ENCODE data around the gene DLK2. TPM values are rescaled to one million over a fixed set of nuclear protein-coding genes. Genes with fewer than 3 reads are reported as not detected.

Gene DLK2
- total RNA-seq, 1 experiment from 2014 or later, result 1.6 TPM

DNA sequence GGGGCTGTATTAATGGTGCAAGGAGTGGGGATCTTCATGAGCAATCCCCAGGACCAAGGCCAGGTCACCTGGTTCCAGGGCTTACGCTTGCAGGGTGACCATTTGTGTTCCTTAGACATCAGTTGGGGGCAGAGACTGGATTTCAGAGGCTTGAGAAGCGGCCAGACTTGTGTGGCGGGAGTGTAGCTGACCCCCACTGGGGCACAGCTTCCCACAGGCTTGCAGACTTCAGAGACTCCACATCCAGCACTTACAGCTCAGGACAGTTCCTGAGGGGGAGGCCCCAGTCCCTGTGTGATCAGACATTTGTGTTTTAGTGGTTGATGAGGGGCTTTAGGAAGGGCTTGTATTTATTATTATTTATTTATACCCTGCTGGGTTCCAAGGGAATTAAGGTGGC is 37.3 kb upstream of the DLK2 start:
- no peaks in the 10 kb centered on the region for H3K27me3 ChIP-seq (ENCODE audit: insufficient read depth, low read length)
- 0 out of 2 replicates have a peak overlapping the region, but pooled peaks have one; percentile 14 for H3K9ac ChIP-seq (ENCODE audit: low read length)
- CTCF ChIA-PET, result interaction anchor here (0.7 to 2.0 kb wide), 4 partner anchors 9 to 36 kb away, joined by 3 to 6 read pairs (median 4); no protein-coding TSS in a partner anchor
- ATAC-seq, result no peak
- DNase-seq (ENCODE audit: low read depth, low spot score), result no peak
- no peaks in the 10 kb centered on the region for H3K9me3 ChIP-seq (ENCODE audit: control insufficient read depth in 1 of 2, insufficient read depth in 1 of 2, low read depth in 1 of 2, low read length in 2 of 2)
- RAD21 ChIA-PET (ENCODE audit: low non-redundant PET in 1 of 2, low total read pairs in 2 of 2, uncharacterized antibody in 2 of 2, unreplicated experiment in 2 of 2), result no interaction called here
- BruUV-seq (replicated peaks), result no TSS peak
- H3K36me3 ChIP-seq (ENCODE audit: control insufficient read depth in 1 of 2, insufficient read depth in 2 of 2, low read length in 2 of 2), result peaks cover 0 to 7% of the 10 kb centered on the region in 2 experiments; a peak in 1 of 4 replicates
- H3K4me1 ChIP-seq (ENCODE audit: control insufficient read depth in 1 of 2, insufficient read depth in 2 of 2, low read length in 2 of 2), result peaks cover 27 to 53% of the 10 kb centered on the region in 2 experiments
- no peaks in the 10 kb centered on the region for H4K20me1 ChIP-seq (ENCODE audit: insufficient read depth)
- intact Hi-C loops (cut with micrococcal nuclease), result no loop called here
- peak overlapping the region; percentile 45 for H3K4me2 ChIP-seq (ENCODE audit: low read length)
- H3K27ac ChIP-seq (ENCODE audit: low read depth, low read length), result no peak overlapping the region
- POLR2A ChIA-PET, result no interaction called here
- TF ChIP-seq CBX3 (IDR thresholded peaks at IDR 0.05; ENCODE audit: low read depth), result no peak
- no peak for TF ChIP-seq POLR2AphosphoS5 (IDR thresholded peaks at IDR 0.05; ENCODE audit: low read depth, low read length)
- H3K9me2 ChIP-seq (ENCODE audit: insufficient read depth), result no peaks in the 10 kb centered on the region
- no peak overlapping the region for H2AFZ ChIP-seq (ENCODE audit: low read depth, low read length, poor library complexity, severe bottlenecking)
- no peak overlapping the region for H3K4me3 ChIP-seq (replicated peaks in 1 of 2; ENCODE audit: low read depth in 1 of 2, low read length in 2 of 2)
- H3K79me2 ChIP-seq (ENCODE audit: insufficient read depth, low read length), result peaks cover 52% of the 10 kb centered on the region

DNA sequence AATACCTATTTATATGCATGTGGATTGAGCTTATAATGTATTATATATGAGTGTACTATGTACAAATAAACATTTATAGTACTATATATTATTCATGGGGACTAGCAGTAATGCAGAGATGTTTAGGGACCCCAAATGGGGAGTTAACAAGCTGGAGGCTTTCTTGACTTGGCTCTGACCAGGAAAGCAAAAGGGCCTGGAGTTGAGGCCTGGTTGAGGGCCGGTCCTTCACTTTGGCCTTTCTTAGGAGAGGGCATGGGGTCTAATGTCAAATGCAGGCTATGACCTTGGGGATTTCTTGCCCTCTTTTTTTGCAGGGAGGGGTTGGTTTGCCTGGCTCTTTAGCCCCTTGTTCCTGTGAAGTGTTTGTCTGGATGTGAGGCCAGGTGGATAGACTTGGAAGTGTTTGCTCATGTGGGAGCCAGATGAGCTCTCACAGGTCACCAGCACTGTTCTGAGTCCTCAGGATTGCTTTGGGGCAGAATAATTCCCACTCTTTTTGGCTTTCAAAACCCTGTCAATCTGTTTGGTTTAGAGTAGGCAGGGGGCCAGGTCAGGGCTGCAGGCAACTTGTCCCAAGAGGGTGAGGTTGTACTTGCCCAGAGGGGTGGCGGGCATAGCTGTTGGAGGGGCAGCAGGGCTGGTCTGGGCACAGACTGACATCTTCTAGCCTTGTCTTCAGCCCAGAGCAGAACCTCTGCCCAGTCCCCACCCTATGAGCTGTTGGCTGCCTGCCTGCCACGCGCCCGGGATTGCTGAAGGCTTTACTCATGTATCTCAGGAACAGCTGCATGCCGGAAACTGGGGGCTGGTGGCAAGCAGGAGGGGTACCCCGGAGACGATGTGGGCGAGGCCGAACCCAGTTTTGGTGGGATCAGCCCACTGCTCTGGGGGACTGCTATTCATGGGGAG is 36.7 kb upstream of the DLK2 start:
- 0 out of 2 replicates have a peak overlapping the region, but pooled peaks have one; percentile 14 for H3K9ac ChIP-seq (ENCODE audit: low read length)
- no peak for DNase-seq (ENCODE audit: low read depth, low spot score)

More for the DNA sequence above, 36.7 kb upstream of the DLK2 start:
- no peaks in the 10 kb centered on the region; a peak in 1 of 4 replicates for H3K36me3 ChIP-seq (ENCODE audit: control insufficient read depth in 1 of 2, insufficient read depth in 2 of 2, low read length in 2 of 2)
- peaks cover 25 to 50% of the 10 kb centered on the region in 2 experiments for H3K4me1 ChIP-seq (ENCODE audit: control insufficient read depth in 1 of 2, insufficient read depth in 2 of 2, low read length in 2 of 2)
- POLR2A ChIA-PET, result interaction anchor here (0.6 to 0.7 kb wide), 2 partner anchors 14 to 18 kb away, joined by 3 read pairs; partner anchors contain the start of gene LRRC73
- no peak for ATAC-seq
- BruUV-seq (replicated peaks), result no TSS peak
- intact Hi-C loops (cut with micrococcal nuclease), result no loop called here
- H2AFZ ChIP-seq (ENCODE audit: low read depth, low read length, poor library complexity, severe bottlenecking), result no peak overlapping the region
- no peak for TF ChIP-seq RAD21 (IDR thresholded peaks at IDR 0.05; ENCODE audit: low read depth)
- TF ChIP-seq CEBPB (IDR thresholded peaks at IDR 0.05; ENCODE audit: low read depth), result no peak
- TF ChIP-seq EZH2phosphoT487 (IDR thresholded peaks at IDR 0.05; ENCODE audit: borderline replicate concordance), result no peak
- no peak for TF ChIP-seq TCF7L2 (IDR thresholded peaks at IDR 0.05; ENCODE audit: borderline replicate concordance, extremely low read depth, insufficient read depth, insufficient read length)
- TF ChIP-seq, protein P1, sequence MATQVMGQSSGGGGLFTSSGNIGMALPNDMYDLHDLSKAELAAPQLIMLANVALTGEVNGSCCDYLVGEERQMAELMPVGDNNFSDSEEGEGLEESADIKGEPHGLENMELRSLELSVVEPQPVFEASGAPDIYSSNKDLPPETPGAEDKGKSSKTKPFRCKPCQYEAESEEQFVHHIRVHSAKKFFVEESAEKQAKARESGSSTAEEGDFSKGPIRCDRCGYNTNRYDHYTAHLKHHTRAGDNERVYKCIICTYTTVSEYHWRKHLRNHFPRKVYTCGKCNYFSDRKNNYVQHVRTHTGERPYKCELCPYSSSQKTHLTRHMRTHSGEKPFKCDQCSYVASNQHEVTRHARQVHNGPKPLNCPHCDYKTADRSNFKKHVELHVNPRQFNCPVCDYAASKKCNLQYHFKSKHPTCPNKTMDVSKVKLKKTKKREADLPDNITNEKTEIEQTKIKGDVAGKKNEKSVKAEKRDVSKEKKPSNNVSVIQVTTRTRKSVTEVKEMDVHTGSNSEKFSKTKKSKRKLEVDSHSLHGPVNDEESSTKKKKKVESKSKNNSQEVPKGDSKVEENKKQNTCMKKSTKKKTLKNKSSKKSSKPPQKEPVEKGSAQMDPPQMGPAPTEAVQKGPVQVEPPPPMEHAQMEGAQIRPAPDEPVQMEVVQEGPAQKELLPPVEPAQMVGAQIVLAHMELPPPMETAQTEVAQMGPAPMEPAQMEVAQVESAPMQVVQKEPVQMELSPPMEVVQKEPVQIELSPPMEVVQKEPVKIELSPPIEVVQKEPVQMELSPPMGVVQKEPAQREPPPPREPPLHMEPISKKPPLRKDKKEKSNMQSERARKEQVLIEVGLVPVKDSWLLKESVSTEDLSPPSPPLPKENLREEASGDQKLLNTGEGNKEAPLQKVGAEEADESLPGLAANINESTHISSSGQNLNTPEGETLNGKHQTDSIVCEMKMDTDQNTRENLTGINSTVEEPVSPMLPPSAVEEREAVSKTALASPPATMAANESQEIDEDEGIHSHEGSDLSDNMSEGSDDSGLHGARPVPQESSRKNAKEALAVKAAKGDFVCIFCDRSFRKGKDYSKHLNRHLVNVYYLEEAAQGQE (IDR thresholded peaks at IDR 0.05; ENCODE audit: low read depth), result no peak
- no peak for TF ChIP-seq YY1 (IDR thresholded peaks at IDR 0.05; ENCODE audit: extremely low read depth, insufficient replicate concordance, low read depth, low read length)
- RAD21 ChIA-PET (ENCODE audit: low non-redundant PET in 1 of 2, low total read pairs in 2 of 2, uncharacterized antibody in 2 of 2, unreplicated experiment in 2 of 2), result interaction anchor here in 1 of 2 experiments (0.5 kb wide), 1 partner anchor 529 kb away, joined by 6 read pairs; no protein-coding TSS in a partner anchor
- no peaks in the 10 kb centered on the region for H4K20me1 ChIP-seq (ENCODE audit: insufficient read depth)
- no peaks in the 10 kb centered on the region for H3K9me3 ChIP-seq (ENCODE audit: control insufficient read depth in 1 of 2, insufficient read depth in 1 of 2, low read depth in 1 of 2, low read length in 2 of 2)
- H3K9me2 ChIP-seq (ENCODE audit: insufficient read depth), result no peaks in the 10 kb centered on the region
- no peaks in the 10 kb centered on the region for H3K27me3 ChIP-seq (ENCODE audit: insufficient read depth, low read length)
- H3K79me2 ChIP-seq (ENCODE audit: insufficient read depth, low read length), result peaks cover 53% of the 10 kb centered on the region
- H3K27ac ChIP-seq (ENCODE audit: low read depth, low read length), result no peak overlapping the region
- peak overlapping the region; percentile 45 for H3K4me2 ChIP-seq (ENCODE audit: low read length)
- H3K4me3 ChIP-seq (replicated peaks in 1 of 2; ENCODE audit: low read depth in 1 of 2, low read length in 2 of 2), result no peak overlapping the region
- CTCF ChIA-PET, result interaction anchor here (1.7 to 2.0 kb wide), 2 partner anchors 14 to 35 kb away, joined by 6 to 7 read pairs; no protein-coding TSS in a partner anchor

All from HCT116 (cell line).